Fibroblast of the aortic adventitia (primary cell): ENCODE results near the gene DMGDH. TPM values are rescaled to one million over a fixed set of nuclear protein-coding genes. Genes with fewer than 3 reads are reported as not detected.
A peak's percentile ranks its signal among the peaks of the same experiment; 100 is the strongest.

Experiments
- DNase-seq: peaks from one replicate; pipeline ENCODE4 v3.0.0-alpha.2; 2010; ENCODE audit warnings: low read depth
- H3K4me3 ChIP-seq: 2 replicates; pipeline ENCODE4 v1.5.1; 2011; ENCODE audit warnings: low read depth, mild to moderate bottlenecking, control low read depth, low read length, moderate library complexity
- total RNA-seq: library from RNA; depleted of rRNA; stranded (reverse); fragments of >200 nt; gene quantifications from 2 replicates; pipeline ENCODE4 v1.2.3, GENCODE V29; 2012; ENCODE audit warnings: low replicate concordance
- TF ChIP-seq, protein P1 (sequence below): IDR thresholded peaks from 2 replicates; pipeline ENCODE4 v1.5.1; 2011; ENCODE audit warnings: mild to moderate bottlenecking, low read length, control low read depth, inconsistent platforms; ENCODE audit not compliant: insufficient read depth

Gene DMGDH
- total RNA-seq, 1 donor: 4.2 TPM

DNA sequence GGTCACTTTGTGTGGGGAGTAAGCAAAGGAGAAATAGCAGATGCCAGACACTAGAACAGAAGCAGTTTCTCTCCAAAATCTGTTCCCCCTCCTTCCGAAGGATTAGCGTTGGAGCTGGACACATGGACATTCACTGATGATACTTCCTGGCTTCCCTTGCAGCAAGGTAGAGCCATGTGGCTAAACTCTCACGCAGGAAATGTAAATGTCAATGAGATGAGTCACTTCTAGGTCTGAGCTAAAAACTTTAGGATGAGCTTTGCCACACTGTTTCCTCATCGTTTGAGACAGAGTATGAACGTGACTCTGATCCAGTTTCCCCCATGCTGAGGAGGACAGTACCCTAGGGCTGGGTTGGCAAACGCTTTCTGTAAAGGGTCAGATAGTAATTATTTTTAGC lies 5.2 kb upstream of the DMGDH start:
- DNase-seq: peak; percentile 12

DNA sequence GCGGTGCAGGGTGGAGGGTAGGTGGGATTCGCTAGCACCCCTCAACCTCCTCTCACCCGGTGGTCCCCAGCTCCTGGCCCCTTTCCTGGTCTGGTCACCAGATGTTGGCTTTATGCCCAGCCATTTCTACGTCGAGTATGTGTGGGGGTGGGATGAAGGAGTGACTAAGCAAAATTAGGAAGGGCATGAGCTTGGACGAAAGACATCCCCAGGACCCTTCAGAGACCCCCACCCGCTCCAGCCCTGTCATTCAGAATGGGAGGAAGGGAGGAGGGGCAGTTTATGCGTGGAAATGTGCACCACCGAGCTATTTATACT lies 835 bp upstream of the DMGDH start:
- DNase-seq: peak; percentile 16
- TF ChIP-seq, protein P1, sequence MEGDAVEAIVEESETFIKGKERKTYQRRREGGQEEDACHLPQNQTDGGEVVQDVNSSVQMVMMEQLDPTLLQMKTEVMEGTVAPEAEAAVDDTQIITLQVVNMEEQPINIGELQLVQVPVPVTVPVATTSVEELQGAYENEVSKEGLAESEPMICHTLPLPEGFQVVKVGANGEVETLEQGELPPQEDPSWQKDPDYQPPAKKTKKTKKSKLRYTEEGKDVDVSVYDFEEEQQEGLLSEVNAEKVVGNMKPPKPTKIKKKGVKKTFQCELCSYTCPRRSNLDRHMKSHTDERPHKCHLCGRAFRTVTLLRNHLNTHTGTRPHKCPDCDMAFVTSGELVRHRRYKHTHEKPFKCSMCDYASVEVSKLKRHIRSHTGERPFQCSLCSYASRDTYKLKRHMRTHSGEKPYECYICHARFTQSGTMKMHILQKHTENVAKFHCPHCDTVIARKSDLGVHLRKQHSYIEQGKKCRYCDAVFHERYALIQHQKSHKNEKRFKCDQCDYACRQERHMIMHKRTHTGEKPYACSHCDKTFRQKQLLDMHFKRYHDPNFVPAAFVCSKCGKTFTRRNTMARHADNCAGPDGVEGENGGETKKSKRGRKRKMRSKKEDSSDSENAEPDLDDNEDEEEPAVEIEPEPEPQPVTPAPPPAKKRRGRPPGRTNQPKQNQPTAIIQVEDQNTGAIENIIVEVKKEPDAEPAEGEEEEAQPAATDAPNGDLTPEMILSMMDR: no peak
- H3K4me3 ChIP-seq: no peak overlapping the region

More for the DNA sequence above, 5.2 kb upstream of the DMGDH start:
- H3K4me3 ChIP-seq: no peak overlapping the region
- TF ChIP-seq, protein P1: no peak

DNA sequence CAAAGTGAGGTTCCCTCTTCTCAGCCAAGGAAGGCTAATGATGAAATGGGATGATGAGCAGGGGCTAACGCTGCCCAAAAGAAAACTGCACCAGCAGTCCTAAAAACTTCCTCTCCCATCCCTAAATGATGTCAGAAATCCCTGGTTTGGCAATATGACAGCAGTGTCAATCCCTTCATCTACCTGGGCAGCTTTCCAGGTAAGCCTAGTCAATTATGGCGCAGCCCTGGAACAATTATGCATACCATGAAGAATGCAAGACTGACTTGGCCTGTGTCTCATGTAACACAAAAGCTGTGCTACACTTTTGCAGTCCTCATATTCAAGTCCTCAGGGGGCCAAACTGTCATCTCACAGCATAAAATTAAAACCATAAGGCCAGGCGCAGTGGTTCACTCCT lies 7.0 kb downstream of the DMGDH start:
- H3K4me3 ChIP-seq: no peak overlapping the region
- TF ChIP-seq, protein P1: no peak
- DNase-seq: no peak

DNA sequence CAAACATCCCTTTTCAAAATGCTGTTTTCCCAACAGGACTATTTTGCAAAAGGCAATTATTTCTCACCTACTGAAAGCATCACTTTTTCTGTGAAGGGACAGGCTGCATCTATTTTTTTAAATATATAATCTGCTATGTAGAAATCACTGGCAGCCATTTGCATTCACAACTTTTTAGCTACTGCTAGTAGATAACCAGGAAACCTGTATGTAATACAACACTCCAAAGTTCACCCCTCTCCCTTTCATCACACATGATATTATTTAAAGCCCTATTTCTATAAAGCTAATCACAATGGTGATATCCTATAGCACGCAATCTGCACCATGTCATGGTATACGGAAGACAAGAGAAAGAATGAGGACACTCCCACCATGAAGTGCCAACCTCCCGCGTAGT lies 9.8 kb downstream of the DMGDH start:
- H3K4me3 ChIP-seq: no peak overlapping the region
- DNase-seq: no peak
- TF ChIP-seq, protein P1: no peak

DNA sequence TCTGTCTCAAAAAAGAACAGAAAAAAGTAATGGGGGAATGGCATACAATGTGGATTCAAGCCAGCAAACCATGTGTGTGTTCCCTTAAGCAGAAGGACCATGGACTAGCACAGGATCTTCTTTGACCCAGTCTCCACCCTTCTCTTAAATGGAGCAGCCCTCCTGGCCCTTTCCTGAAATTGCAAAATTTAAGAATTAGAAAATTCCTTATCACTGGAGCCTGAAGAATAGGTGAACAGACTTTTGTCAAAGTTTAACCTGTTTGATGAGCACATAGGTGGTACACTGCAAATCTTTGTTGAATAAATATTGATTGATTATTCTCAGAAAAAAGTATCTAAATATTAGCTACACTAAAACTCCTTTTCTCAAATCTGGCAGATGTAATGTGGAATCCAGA lies 12.6 kb downstream of the DMGDH start:
- TF ChIP-seq, protein P1: no peak
- no peak overlapping the region for H3K4me3 ChIP-seq
- DNase-seq: no peak

DNA sequence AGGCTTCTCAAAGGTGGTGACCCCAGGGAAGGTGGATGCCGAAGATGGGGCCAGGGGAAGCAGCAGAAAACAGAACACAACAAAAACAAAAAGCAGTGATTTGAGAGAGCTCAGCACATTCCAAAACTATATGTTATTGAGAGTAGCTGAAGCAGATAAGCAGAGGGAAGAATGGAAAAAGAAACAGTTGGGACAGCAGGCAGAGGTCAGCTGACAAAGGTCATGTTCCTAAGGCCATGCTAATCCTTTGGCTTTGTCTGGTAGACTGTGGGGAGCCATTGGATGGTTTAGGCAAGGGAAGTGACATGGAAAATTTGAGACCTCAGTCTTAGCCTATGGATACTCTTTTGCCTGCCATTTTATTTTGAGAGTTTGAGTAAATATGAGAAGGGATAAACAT lies 14.5 kb downstream of the DMGDH start:
- TF ChIP-seq, protein P1: no peak
- DNase-seq: no peak
- no peak overlapping the region for H3K4me3 ChIP-seq

DNA sequence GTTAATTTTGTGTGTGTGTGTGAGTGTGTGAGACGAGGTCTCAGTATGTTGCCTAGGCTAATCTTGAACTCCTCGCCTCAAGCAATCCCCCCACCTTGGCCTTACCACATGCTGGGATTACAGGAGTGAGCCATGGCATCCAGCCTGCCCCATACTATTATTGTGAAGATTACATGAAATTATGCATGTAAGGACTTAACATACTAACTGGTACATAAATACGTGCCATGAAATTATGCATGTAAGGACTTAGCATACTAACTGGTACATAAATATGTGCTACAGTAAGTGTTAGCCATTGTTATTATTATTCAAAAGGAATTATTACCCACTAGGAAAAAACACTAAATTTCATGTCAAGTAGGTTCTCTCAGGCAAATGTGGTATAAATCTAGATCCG lies 16.2 kb downstream of the DMGDH start:
- TF ChIP-seq, protein P1: no peak
- H3K4me3 ChIP-seq: no peak overlapping the region

More for the DNA sequence above, 16.2 kb downstream of the DMGDH start:
- no peak for DNase-seq
